GM23338 (cell line): ENCODE results near the gene MAMLD1. TPM values are rescaled to one million over a fixed set of nuclear protein-coding genes. Genes with fewer than 3 reads are reported as not detected.

Source experiments
- ATAC-seq: fragments of 200-7000 bp; cut with Tn5 transposase; 3 replicates; pipeline ENCODE4 v1.9.1; 2020
- DNase-seq: peaks from one replicate; pipeline ENCODE4 v3.0.0-alpha.2; 2015; ENCODE audit warnings: low spot score
- H2AFZ ChIP-seq: fragments of 200-600 bp; sonication (generic); 2 replicates; pipeline ENCODE4 v1.8.0; 2016; ENCODE audit warnings: antibody characterized with exemption, mild to moderate bottlenecking, moderate library complexity
- H3F3A ChIP-seq: fragments of 200-600 bp; sonication (generic); replicated peaks from 2 replicates; pipeline ENCODE4 v1.8.0; 2017; ENCODE audit warnings: antibody characterized with exemption, mixed run types, low read depth
- H3K27ac ChIP-seq: fragments of 200-600 bp; sonication (generic); 2 replicates; pipeline ENCODE4 v1.6.1; 2016; ENCODE audit warnings: low read depth
- H3K27me3 ChIP-seq: fragments of 200-600 bp; sonication (generic); 2 replicates; pipeline ENCODE4 v1.8.0; 2016; ENCODE audit warnings: mild to moderate bottlenecking, mixed run types, moderate library complexity; ENCODE audit not compliant: insufficient read depth
- H3K36me3 ChIP-seq: fragments of 200-600 bp; sonication (generic); 2 replicates; pipeline ENCODE4 v1.8.0; 2016; ENCODE audit warnings: mild to moderate bottlenecking; ENCODE audit not compliant: insufficient read depth
- H3K4me1 ChIP-seq: fragments of 200-600 bp; sonication (generic); 2 replicates; pipeline ENCODE4 v1.8.0; 2016; ENCODE audit warnings: mild to moderate bottlenecking, moderate library complexity; ENCODE audit not compliant: insufficient read depth
- H3K4me2 ChIP-seq: fragments of 200-600 bp; sonication (generic); 2 replicates; pipeline ENCODE4 v1.7.1; 2017; ENCODE audit warnings: mixed run types
- H3K4me3 ChIP-seq: fragments of 200-600 bp; sonication (generic); 2 replicates; pipeline ENCODE4 v1.6.1; 2016; ENCODE audit warnings: mixed run types
- H3K79me2 ChIP-seq: fragments of 200-600 bp; sonication (generic); replicated peaks from 2 replicates; pipeline ENCODE4 v1.8.0; 2017; ENCODE audit warnings: mild to moderate bottlenecking; ENCODE audit not compliant: insufficient read depth
- H3K9me2 ChIP-seq: fragments of 200-600 bp; sonication (generic); 2 replicates; pipeline ENCODE4 v1.8.0; 2017; ENCODE audit not compliant: insufficient read depth
- H4K20me1 ChIP-seq: fragments of 200-600 bp; sonication (generic); replicated peaks from 2 replicates; pipeline ENCODE4 v1.8.0; 2017; ENCODE audit warnings: mild to moderate bottlenecking; ENCODE audit not compliant: insufficient read depth
- H3K27ac Mint-ChIP-seq: 2 replicates; pipeline ENCODE4 v1.8.0; 2020; ENCODE audit warnings: inconsistent platforms, mild to moderate bottlenecking, moderate library complexity, mixed read lengths
- H3K27me3 Mint-ChIP-seq: 3 replicates; pipeline ENCODE4 v1.8.0; 2022; ENCODE audit warnings: low read depth, mild to moderate bottlenecking, moderate library complexity, mixed read lengths, inconsistent platforms; ENCODE audit not compliant: insufficient read depth, poor library complexity
- H3K36me3 Mint-ChIP-seq: 3 replicates; pipeline ENCODE4 v1.8.0; 2021; ENCODE audit warnings: low read depth, mild to moderate bottlenecking, inconsistent platforms, moderate library complexity, mixed read lengths
- H3K4me1 Mint-ChIP-seq: 3 replicates; pipeline ENCODE4 v1.8.0; 2020; ENCODE audit warnings: mild to moderate bottlenecking, inconsistent platforms, mixed read lengths
- H3K4me3 Mint-ChIP-seq: 3 replicates; pipeline ENCODE4 v1.8.0; 2021; ENCODE audit warnings: moderate library complexity, mild to moderate bottlenecking, inconsistent platforms, mixed read lengths
- H3K9me3 Mint-ChIP-seq: 3 replicates; pipeline ENCODE4 v1.8.0; 2020; ENCODE audit warnings: moderate library complexity, mild to moderate bottlenecking, inconsistent platforms, mixed read lengths
- EZH2phosphoT487 ChIP-seq: fragments of 200-600 bp; sonication (generic); IDR thresholded peaks from one replicate; pipeline ENCODE4 v1.8.1; 2018; ENCODE audit warnings: antibody characterized with exemption; ENCODE audit not compliant: unreplicated experiment
- POLR2AphosphoS5 ChIP-seq: IDR thresholded peaks from 2 replicates; pipeline ENCODE4 v1.6.1; 2016; ENCODE audit warnings: antibody characterized with exemption, low read depth
- REST ChIP-seq: IDR thresholded peaks from one replicate; pipeline ENCODE4 v1.6.1; 2018; ENCODE audit warnings: antibody characterized with exemption; ENCODE audit not compliant: unreplicated experiment
- STAT1 ChIP-seq: IDR thresholded peaks from one replicate; pipeline ENCODE4 v1.6.1; 2016; ENCODE audit warnings: antibody characterized with exemption; ENCODE audit not compliant: unreplicated experiment
- ZNF114 ChIP-seq: fragments of 250-450 bp; sonication (Bioruptor Pico); IDR thresholded peaks from 2 replicates; pipeline ENCODE4 v1.5.0; 2020; ENCODE audit warnings: mild to moderate bottlenecking, moderate library complexity
- polyA plus RNA-seq: library from polyadenylated mRNA; unstranded; fragments of >200 nt; fragmentation: Nextera tagmentation; extraction: Ambion mirVana; gene quantifications from 2 replicates; pipeline ENCODE4 v1.2.1, GENCODE V29; 2016
- total RNA-seq: library from RNA; depleted of rRNA; stranded (reverse); fragments of >200 nt; shearing (Covaris generic); gene quantifications from 2 replicates; pipeline ENCODE4 v1.2.3, GENCODE V29; 2014
- TF ChIP-seq, protein P1 (sequence below): fragments of 250-450 bp; sonication (Bioruptor Pico); IDR thresholded peaks from 2 replicates; pipeline ENCODE4 v1.5.0; 2020; ENCODE audit warnings: mild to moderate bottlenecking, moderate library complexity

MAMLD1 gene
- total and polyA plus RNA-seq, 2 experiments from 2014 or later, result 0.13 to 0.21 TPM

GRCh38 chrX:150472306-150472705 is 109.2 kb downstream of the MAMLD1 start (continued):
- TF ChIP-seq, protein P1, sequence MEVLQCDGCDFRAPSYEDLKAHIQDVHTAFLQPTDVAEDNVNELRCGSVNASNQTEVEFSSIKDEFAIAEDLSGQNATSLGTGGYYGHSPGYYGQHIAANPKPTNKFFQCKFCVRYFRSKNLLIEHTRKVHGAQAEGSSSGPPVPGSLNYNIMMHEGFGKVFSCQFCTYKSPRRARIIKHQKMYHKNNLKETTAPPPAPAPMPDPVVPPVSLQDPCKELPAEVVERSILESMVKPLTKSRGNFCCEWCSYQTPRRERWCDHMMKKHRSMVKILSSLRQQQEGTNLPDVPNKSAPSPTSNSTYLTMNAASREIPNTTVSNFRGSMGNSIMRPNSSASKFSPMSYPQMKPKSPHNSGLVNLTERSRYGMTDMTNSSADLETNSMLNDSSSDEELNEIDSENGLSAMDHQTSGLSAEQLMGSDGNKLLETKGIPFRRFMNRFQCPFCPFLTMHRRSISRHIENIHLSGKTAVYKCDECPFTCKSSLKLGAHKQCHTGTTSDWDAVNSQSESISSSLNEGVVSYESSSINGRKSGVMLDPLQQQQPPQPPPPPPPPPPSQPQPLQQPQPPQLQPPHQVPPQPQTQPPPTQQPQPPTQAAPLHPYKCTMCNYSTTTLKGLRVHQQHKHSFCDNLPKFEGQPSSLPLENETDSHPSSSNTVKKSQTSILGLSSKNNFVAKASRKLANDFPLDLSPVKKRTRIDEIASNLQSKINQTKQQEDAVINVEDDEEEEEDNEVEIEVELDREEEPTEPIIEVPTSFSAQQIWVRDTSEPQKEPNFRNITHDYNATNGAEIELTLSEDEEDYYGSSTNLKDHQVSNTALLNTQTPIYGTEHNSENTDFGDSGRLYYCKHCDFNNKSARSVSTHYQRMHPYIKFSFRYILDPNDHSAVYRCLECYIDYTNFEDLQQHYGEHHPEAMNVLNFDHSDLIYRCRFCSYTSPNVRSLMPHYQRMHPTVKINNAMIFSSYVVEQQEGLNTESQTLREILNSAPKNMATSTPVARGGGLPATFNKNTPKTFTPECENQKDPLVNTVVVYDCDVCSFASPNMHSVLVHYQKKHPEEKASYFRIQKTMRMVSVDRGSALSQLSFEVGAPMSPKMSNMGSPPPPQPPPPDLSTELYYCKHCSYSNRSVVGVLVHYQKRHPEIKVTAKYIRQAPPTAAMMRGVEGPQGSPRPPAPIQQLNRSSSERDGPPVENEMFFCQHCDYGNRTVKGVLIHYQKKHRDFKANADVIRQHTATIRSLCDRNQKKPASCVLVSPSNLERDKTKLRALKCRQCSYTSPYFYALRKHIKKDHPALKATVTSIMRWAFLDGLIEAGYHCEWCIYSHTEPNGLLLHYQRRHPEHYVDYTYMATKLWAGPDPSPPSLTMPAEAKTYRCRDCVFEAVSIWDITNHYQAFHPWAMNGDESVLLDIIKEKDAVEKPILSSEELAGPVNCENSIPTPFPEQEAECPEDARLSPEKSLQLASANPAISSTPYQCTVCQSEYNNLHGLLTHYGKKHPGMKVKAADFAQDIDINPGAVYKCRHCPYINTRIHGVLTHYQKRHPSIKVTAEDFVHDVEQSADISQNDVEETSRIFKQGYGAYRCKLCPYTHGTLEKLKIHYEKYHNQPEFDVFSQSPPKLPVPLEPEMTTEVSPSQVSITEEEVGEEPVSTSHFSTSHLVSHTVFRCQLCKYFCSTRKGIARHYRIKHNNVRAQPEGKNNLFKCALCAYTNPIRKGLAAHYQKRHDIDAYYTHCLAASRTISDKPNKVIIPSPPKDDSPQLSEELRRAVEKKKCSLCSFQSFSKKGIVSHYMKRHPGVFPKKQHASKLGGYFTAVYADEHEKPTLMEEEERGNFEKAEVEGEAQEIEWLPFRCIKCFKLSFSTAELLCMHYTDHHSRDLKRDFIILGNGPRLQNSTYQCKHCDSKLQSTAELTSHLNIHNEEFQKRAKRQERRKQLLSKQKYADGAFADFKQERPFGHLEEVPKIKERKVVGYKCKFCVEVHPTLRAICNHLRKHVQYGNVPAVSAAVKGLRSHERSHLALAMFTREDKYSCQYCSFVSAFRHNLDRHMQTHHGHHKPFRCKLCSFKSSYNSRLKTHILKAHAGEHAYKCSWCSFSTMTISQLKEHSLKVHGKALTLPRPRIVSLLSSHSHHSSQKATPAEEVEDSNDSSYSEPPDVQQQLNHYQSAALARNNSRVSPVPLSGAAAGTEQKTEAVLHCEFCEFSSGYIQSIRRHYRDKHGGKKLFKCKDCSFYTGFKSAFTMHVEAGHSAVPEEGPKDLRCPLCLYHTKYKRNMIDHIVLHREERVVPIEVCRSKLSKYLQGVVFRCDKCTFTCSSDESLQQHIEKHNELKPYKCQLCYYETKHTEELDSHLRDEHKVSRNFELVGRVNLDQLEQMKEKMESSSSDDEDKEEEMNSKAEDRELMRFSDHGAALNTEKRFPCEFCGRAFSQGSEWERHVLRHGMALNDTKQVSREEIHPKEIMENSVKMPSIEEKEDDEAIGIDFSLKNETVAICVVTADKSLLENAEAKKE, result no peak
- no peak for TF ChIP-seq STAT1

DNA sequence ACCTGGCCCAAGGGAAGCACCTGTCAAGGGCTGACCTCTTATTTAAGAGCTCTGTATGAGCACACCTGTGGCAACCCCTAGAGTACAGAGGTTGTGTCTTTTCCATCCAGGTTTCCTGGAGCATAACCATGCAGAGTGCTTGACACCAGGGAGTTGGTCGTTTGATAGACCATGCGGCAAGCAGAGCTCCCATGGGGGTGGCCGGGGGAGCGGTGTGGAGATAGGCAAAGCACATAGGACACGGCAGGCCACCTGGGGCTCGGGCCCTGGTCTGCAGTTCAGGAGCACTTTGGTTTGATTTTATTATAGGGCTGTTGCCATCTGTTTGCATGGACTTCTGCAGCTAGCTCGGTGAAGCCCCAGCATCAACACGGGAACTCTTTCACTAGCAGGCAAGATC is 110.3 kb downstream of the MAMLD1 start:
- no peaks in the 10 kb centered on the region for H3K9me2 ChIP-seq
- ATAC-seq, result no peak
- Mint-ChIP-seq H3K27ac (no peak overlapping the region), H3K27me3 (peaks cover 6% of the 10 kb centered on the region), H3K4me3 (no peak overlapping the region), H3K4me1 (peaks cover 3% of the 10 kb centered on the region; the same call in 1 of the 3 replicates), H3K9me3 (no peaks in the 10 kb centered on the region; the same call in 2 of the 3 replicates), H3K36me3 (no peaks in the 10 kb centered on the region)
- H3K36me3 ChIP-seq, result no peaks in the 10 kb centered on the region
- no peak for DNase-seq
- H3K4me2 ChIP-seq, result no peak overlapping the region
- no peaks in the 10 kb centered on the region for H3K4me1 ChIP-seq
- H3K27ac ChIP-seq, result no peak overlapping the region
- no peak for TF ChIP-seq ZNF114
- H3K4me3 ChIP-seq, result no peak overlapping the region
- H3F3A ChIP-seq, result no peaks in the 10 kb centered on the region
- H3K27me3 ChIP-seq, result no peaks in the 10 kb centered on the region
- no peaks in the 10 kb centered on the region for H4K20me1 ChIP-seq
- no peak overlapping the region for H2AFZ ChIP-seq
- no peaks in the 10 kb centered on the region for H3K79me2 ChIP-seq

DNA sequence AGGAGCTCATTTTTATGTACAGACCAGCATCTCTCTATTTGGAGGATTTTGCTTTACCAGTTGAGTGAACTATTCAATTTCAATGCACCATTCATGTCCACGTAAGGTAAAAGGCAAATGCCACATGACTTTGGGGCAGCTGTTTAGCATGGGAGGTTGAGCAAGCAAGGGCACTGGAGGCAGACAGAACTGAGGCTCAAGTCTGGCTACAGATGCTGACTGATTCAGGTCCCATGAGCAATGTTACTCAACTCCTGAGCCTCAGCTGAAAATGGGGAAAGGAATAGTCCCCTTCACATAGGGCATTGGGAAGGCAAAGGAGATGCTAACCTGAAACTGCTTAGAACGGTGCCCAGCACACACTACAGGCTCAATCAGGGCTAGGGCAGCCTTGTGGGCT is 112.3 kb downstream of the MAMLD1 start:
- H3K9me2 ChIP-seq, result no peaks in the 10 kb centered on the region
- no peaks in the 10 kb centered on the region for H3K36me3 ChIP-seq
- TF ChIP-seq STAT1 (no peak), EZH2phosphoT487 (no peak), POLR2AphosphoS5 (no peak), REST (no peak)
- no peak overlapping the region for H3K4me2 ChIP-seq
- no peak for DNase-seq
- peaks cover 3% of the 10 kb centered on the region; the same call in 1 of the 3 replicates for H3K4me1 Mint-ChIP-seq
- no peaks in the 10 kb centered on the region for H3K79me2 ChIP-seq
- peaks cover 6% of the 10 kb centered on the region for H3K27me3 Mint-ChIP-seq
- H2AFZ ChIP-seq, result no peak overlapping the region
- H3K4me1 ChIP-seq, result no peaks in the 10 kb centered on the region
- H3K4me3 Mint-ChIP-seq, result no peak overlapping the region
- no peaks in the 10 kb centered on the region for H3K36me3 Mint-ChIP-seq
- no peak overlapping the region for H3K27ac ChIP-seq
- H4K20me1 ChIP-seq, result no peaks in the 10 kb centered on the region
- H3K9me3 Mint-ChIP-seq, result no peaks in the 10 kb centered on the region; the same call in 2 of the 3 replicates
- H3F3A ChIP-seq, result no peaks in the 10 kb centered on the region
- ATAC-seq, result no peak
- H3K4me3 ChIP-seq, result no peak overlapping the region
- H3K27me3 ChIP-seq, result no peaks in the 10 kb centered on the region
- no peak overlapping the region for H3K27ac Mint-ChIP-seq
